NCI-H2227 treated with DMSO at 0.1 percent for 48 hours (cell line): ENCODE measurements around the gene KCNAB2.
"Not testable (repeated sequence)": the region's sequence is repeated elsewhere in the genome, so short reads cannot be mapped to it uniquely, and the experiment has no call there.

Experiments
- DNase-seq: peaks from one replicate; lab custom pipeline; 2025; lab: John Stamatoyannopoulos, UW

KCNAB2 gene

GRCh38 chr1:6057170-6057845 is 11.6 kb downstream of the KCNAB2 start:
- DNase-seq = no peak

- no peak for DNase-seq
Measured at GRCh38 chr1:6059866-6060265, 14.2 kb downstream of the KCNAB2 start.

DNA sequence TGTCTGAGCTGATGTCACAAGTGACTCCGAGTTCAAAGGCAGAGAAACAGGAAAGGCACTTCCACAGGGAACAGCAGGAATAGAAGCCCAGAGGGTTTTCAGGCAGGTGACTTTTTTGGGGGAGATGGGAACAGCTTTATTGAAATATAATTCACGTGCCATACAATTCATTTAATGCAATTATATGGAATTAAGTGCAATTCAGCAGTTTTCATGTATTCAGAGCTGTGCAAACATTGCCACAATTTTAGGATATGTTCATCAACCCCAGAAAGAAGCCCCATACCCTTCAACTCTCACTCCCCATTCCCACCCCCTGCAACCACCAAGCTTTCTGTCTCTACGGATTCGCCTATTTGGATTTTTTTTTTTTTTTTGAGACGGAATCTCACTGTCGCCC is 17.0 kb downstream of the KCNAB2 start:
- no peak for DNase-seq

GRCh38 chr1:6063532-6064053 is 17.9 kb downstream of the KCNAB2 start:
- not testable (repeated sequence) for DNase-seq

DNA sequence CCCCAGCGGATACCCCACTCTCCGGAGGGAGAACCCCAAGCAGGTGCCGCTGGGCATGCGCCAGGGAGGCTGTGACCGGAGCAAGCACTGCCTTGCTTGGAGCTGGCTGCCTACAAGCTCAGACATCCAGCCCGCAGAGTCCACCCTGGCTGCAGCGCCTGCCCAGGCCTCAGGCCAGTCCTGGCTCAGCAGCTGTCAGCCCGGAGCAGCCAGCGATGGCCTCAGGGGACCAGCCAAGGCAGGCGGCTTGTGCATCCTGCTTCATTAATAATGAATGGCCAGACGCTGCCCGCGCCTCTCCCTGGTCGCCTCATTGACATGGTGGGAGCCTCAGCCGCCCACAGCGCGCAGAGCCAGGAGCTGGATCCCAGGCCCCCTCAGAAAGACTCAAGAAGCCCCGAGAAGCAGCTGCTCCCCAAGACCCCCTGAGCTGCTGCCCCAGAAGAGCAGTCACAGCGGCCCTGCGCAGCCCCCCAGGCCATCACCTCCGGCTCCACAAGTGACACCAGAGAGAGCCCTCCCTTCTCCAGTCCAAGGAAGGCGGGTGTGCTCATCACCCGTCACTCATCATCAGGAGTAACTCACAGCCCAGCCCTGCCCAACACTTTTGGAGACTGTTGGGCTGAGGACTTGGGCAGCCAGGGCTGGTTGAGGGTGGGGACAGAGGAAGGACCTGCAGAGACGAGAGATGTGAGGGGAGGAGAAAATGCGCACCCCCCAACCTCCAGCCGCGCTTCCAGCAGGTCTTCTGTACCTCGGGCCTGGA is 19.6 kb downstream of the KCNAB2 start:
- no peak for DNase-seq

DNA sequence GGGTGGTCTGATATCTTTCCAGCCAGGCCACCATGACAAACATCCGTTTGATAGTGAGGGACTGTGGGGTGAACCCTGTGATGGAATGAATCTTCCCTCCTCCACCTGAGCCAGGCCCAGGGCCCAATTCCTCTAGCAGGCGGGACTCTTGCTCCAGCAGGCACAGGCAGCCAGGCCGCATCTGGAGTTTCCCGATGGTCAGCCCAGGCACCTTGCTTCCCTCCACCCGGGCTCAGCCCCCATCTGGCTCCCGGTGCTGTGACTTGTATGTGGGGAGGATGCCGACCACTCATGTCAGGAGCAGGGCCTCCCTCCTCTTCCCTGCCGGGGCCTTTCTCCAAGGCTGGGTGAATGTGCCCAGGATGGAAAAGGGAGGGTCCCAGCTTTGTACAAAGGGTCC is 21.0 kb downstream of the KCNAB2 start:
- DNase-seq = no peak

DNA sequence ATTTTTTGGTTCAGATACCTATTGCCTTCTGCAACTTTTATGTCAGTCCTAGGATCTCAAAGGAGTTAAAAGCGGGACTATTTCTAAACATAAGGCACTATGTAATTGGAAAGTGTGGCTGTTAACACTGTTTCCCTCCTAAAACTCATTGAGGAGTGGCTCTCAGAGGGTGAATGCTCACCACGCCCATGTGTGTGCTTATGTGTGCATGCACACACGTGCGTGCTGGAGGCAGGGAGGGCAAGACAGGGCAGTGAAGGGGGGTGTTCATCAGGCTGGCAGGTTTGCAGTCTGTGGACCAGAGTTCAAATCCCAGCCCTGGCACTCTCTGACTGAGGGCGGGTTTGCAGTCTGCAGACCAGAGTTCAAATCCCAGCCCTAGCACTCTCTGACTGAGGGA is 22.4 kb downstream of the KCNAB2 start:
- no peak for DNase-seq

DNA sequence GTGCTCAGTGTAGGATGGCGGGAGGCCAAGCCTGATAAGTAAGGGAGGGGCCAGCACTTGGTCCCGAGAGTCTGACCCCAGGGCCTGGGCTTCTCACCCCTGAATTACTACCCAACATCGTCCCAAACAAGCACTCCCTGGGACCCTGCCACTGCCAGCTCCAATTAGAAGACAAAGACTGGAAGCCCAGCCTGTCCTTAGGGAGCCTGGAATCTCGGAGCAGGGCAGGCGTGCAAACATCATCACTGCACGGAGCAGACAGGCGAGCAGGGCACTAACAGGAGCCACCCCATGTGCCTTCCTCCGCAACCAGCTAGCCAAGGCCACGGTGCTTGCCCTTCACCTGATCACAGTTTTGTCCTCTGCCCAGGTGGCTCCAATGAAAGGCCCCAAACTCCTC is 23.2 kb downstream of the KCNAB2 start:
- no peak for DNase-seq

GRCh38 chr1:6069573-6069972 is 23.9 kb downstream of the KCNAB2 start:
- DNase-seq = no peak

GRCh38 chr1:6070450-6070974 is 24.8 kb downstream of the KCNAB2 start:
- no peak for DNase-seq

GRCh38 chr1:6071219-6071618 is 25.5 kb downstream of the KCNAB2 start:
- DNase-seq = no peak

DNA sequence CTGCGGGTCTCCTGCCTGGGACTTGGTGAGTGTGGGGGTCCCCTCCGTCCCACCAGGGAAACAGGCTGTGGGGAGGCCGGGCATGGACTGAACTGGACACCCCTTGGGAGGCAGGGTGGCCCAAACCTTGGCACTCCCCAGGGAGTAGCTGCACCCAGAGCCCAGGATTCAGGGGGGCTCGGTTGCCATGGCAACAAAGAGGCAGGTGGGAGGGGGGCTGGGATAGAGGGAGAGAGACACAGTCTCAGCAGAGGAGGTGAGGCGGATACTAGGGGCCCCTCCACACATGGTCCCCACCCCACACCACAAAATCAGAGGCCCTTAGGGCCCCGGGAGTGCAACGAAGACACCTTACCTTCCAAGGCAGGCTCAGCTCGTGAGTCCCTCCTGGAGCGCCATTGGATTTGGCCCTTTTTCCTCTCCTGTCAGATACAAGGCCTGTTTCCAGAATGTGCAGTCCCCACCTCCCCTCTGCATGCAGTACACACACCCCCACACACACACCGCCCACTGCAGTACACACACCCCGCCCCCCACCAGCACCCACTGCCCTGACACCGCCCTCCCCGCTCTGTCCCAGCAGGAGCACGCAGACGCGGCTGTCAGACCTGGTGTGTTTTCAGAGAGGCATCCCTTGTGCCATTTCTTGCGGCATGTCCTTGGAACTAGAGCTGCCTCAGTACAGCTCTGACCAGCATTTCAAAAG is 27.2 kb downstream of the KCNAB2 start:
- DNase-seq = no peak

DNA sequence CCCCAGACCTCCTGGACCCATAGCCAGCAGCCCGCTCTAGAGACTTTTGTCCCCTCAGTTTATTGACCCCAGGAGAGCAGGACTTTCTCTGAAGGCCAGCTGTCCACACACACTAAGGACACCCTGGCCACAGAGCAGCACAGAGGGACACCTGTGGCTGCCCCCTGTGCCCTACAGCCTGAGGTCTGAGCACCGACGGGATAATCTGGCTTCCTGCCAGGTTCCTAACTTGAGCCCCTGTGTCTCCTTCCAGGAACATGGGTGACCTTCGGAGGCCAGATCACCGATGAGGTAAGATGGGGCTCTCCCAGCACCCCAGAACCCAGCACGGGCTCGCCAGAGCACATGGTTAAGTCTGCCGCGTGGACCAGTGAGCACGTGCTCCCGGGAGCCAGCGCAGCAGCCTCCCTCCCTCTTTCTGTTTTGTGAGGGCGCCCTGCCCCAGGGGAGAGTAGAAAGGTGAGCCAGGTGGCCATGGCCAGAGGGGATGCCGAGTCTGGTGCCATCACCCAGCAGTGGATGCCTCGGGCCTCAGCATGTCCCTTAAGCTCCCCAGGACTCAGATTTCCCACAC is 27.9 kb downstream of the KCNAB2 start:
- DNase-seq = no peak

- DNase-seq = no peak
Measured at GRCh38 chr1:6074192-6074901, 28.7 kb downstream of the KCNAB2 start.

- no peak for DNase-seq
Measured at GRCh38 chr1:6075748-6076147, 30.1 kb downstream of the KCNAB2 start.

- not testable (repeated sequence) for DNase-seq
Measured at GRCh38 chr1:6077061-6077460, 31.4 kb downstream of the KCNAB2 start.

- DNase-seq = no peak
Measured at GRCh38 chr1:6077506-6077905, 31.8 kb downstream of the KCNAB2 start.

DNA sequence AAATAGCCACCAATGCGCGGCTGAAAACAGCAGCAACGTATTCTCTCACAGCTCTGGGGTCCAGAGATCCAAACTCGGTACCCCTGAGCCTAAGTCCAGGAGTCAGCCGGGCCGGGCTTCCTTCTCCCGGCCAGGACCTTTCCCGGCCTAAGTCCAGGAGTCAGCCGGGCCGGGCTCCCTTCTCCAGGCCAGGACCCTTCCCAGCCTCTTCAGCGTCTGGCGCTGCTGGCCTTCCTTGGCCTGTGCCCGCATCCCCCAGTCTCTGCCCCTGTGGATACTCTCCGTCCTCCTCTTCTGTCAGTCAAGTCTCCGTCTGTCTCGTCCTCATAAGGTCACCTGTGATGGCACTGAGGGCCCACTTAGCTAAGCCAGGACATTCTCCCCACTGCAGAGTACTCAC is 32.2 kb downstream of the KCNAB2 start:
- DNase-seq = no peak

DNA sequence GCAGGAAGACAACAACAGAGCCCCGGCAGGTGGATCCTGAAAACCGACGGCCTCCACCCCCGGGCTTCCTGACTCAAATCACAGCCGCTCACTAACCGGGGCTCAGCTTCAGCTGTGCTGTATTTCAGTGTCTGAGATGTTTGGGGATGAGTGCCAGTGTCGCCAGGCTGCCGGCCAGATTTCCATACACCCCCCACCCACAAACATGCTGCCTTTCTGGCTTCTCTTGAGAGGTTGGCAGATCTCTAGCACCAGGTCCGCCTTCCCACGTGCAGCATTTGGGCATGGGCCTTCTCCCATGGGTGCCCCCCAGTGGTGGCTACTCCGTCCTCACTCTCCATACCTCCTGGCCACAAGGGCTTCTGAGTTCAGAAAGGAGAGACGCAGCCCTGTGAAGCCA is 34.8 kb downstream of the KCNAB2 start:
- DNase-seq = no peak

DNA sequence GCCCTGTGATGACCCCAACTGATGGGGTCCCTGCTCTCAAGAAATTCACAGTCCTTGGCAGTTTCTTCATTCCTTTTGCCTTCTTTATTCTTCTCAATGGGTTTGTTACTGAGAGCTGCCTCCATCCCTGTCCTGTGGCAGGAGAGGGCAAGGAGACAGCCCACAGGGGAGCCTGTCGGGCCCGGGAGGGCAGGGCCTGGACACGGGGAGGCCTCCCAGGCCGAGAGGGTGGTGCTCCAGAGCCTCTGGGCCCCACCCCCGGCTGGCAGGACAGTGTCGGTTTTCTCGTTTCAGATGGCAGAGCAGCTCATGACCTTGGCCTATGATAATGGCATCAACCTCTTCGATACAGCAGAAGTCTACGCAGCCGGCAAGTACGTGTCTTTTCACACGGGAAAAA is 36.2 kb downstream of the KCNAB2 start:
- no peak for DNase-seq

- no peak for DNase-seq
Measured at GRCh38 chr1:6082430-6082971, 36.8 kb downstream of the KCNAB2 start.
